Astrocyte of the spinal cord (primary cell): ENCODE results near the gene SPATS2L.
A peak's percentile ranks its signal among the peaks of the same experiment; 100 is the strongest.

Experiments
- DNase-seq: peaks from one replicate; pipeline ENCODE4 v3.0.0; 2011; ENCODE audit warnings: low read depth, low spot score
- H3K4me3 ChIP-seq: 2 replicates; pipeline ENCODE4 v1.5.1; 2011; ENCODE audit warnings: low read depth, mild to moderate bottlenecking, low read length, moderate library complexity
- CTCF ChIP-seq: IDR thresholded peaks from 2 replicates; pipeline ENCODE4 v1.5.1; 2012; ENCODE audit warnings: low read depth, mild to moderate bottlenecking, low read length, inconsistent platforms
- in situ Hi-C: cut with HindIII; loops from 2 replicates; pipeline ENCODE4 v1.10.0; 2017; ENCODE audit warnings: low sequenced_read_pairs

The SPATS2L gene

GRCh38 chr2:200405599-200406298, 99.3 kb downstream of the SPATS2L start:
- no peak overlapping the region for H3K4me3 ChIP-seq
- peak; percentile 92 for DNase-seq
- in situ Hi-C loops = no loop called here

GRCh38 chr2:200406379-200406778, 99.9 kb downstream of the SPATS2L start:
- no peak overlapping the region for H3K4me3 ChIP-seq
- no peak for DNase-seq
- TF ChIP-seq CTCF = no peak
- in situ Hi-C loops = no loop called here

More at GRCh38 chr2:200405599-200406298, 99.3 kb downstream of the SPATS2L start:
- TF ChIP-seq CTCF = no peak

- no peak for TF ChIP-seq CTCF
- DNase-seq = peak; percentile 87
- in situ Hi-C loops = no loop called here
- peak overlapping the region; percentile 10 for H3K4me3 ChIP-seq
Measured at GRCh38 chr2:200408428-200409316, 102.2 kb downstream of the SPATS2L start.

GRCh38 chr2:200411831-200412230, 105.3 kb downstream of the SPATS2L start:
- no peak overlapping the region for H3K4me3 ChIP-seq
- TF ChIP-seq CTCF = no peak
- DNase-seq = no peak
- in situ Hi-C loops = no loop called here

GRCh38 chr2:200414367-200414766, 107.9 kb downstream of the SPATS2L start:
- TF ChIP-seq CTCF = no peak
- H3K4me3 ChIP-seq = no peak overlapping the region
- in situ Hi-C loops = no loop called here
- DNase-seq = no peak

- in situ Hi-C loops = no loop called here
- no peak overlapping the region for H3K4me3 ChIP-seq
- no peak for DNase-seq
- TF ChIP-seq CTCF = no peak
Measured at GRCh38 chr2:200415455-200415854, 109.0 kb downstream of the SPATS2L start.
